ENCODE results near the gene ACSL5. TPM values are rescaled to one million over a fixed set of nuclear protein-coding genes. Genes with fewer than 3 reads are reported as not detected.

ACSL5 gene
- total and polyA plus RNA-seq, 10 of the 15 experiments (the other 5 are each of a cell fraction or from before 2014, with no cell fraction given) = 22.3 to 57.0 (median 46.4) TPM

- no TSS peak for BruUV-seq (replicated peaks)
- ChIA-PET RAD21 (ENCODE audit: unreplicated experiment) (interaction anchor here (1.7 kb wide), 1 partner anchor 13 kb away, joined by 5 read pairs; no protein-coding TSS in a partner anchor), SMC1A (ENCODE audit: uncharacterized antibody, unreplicated experiment) (no interaction called here), POLR2A (interaction anchor here (0.7 kb wide), 1 partner anchor 1481 kb away, joined by 4 read pairs; no protein-coding TSS in a partner anchor), CTCF (interaction anchor here (1.1 to 1.4 kb wide), 3 partner anchors 18 to 144 kb away, joined by 3 to 4 read pairs (median 3); no protein-coding TSS in a partner anchor)
- H3K4me2 ChIP-seq (ENCODE audit: control insufficient read depth, insufficient read depth) = no peak overlapping the region
- 18% methylated on average over 3 of the region's 3 CpGs for WGBS (ENCODE audit: insufficient coverage, insufficient replicate concordance, low lambda C conversion rate, missing lambda C conversion rate)
- H3K9me3 ChIP-seq (replicated peaks; ENCODE audit: control insufficient read depth, insufficient read depth, low read length) = no peaks in the 10 kb centered on the region
- in situ Hi-C loops (cut with MboI) = no loop called here
- intact Hi-C loops (cut with micrococcal nuclease; ENCODE audit: unreplicated experiment) = no loop called here
- H3K4me3 ChIP-seq = no peak overlapping the region
- no peaks in the 10 kb centered on the region for H4K20me1 ChIP-seq (ENCODE audit: control insufficient read depth, insufficient read depth)
- ATAC-seq (no peak), DNase-seq (ENCODE audit: low read depth, low spot score) (no peak), FAIRE-seq (no peak)
- TF ChIP-seq ZBTB40 (IDR thresholded peaks at IDR 0.05; ENCODE audit: borderline replicate concordance) (no peak), CBFB (IDR thresholded peaks at IDR 0.05; ENCODE audit: low read depth) (no peak), ATF7 (IDR thresholded peaks at IDR 0.05; ENCODE audit: low read depth) (no peak), ZNF217 (IDR thresholded peaks at IDR 0.05) (no peak)
- TF ChIP-seq, protein P1, sequence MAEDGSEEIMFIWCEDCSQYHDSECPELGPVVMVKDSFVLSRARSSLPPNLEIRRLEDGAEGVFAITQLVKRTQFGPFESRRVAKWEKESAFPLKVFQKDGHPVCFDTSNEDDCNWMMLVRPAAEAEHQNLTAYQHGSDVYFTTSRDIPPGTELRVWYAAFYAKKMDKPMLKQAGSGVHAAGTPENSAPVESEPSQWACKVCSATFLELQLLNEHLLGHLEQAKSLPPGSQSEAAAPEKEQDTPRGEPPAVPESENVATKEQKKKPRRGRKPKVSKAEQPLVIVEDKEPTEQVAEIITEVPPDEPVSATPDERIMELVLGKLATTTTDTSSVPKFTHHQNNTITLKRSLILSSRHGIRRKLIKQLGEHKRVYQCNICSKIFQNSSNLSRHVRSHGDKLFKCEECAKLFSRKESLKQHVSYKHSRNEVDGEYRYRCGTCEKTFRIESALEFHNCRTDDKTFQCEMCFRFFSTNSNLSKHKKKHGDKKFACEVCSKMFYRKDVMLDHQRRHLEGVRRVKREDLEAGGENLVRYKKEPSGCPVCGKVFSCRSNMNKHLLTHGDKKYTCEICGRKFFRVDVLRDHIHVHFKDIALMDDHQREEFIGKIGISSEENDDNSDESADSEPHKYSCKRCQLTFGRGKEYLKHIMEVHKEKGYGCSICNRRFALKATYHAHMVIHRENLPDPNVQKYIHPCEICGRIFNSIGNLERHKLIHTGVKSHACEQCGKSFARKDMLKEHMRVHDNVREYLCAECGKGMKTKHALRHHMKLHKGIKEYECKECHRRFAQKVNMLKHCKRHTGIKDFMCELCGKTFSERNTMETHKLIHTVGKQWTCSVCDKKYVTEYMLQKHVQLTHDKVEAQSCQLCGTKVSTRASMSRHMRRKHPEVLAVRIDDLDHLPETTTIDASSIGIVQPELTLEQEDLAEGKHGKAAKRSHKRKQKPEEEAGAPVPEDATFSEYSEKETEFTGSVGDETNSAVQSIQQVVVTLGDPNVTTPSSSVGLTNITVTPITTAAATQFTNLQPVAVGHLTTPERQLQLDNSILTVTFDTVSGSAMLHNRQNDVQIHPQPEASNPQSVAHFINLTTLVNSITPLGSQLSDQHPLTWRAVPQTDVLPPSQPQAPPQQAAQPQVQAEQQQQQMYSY (CRISPR knock-in tag; IDR thresholded peaks at IDR 0.05) = no peak
- TF ChIP-seq, protein P2, sequence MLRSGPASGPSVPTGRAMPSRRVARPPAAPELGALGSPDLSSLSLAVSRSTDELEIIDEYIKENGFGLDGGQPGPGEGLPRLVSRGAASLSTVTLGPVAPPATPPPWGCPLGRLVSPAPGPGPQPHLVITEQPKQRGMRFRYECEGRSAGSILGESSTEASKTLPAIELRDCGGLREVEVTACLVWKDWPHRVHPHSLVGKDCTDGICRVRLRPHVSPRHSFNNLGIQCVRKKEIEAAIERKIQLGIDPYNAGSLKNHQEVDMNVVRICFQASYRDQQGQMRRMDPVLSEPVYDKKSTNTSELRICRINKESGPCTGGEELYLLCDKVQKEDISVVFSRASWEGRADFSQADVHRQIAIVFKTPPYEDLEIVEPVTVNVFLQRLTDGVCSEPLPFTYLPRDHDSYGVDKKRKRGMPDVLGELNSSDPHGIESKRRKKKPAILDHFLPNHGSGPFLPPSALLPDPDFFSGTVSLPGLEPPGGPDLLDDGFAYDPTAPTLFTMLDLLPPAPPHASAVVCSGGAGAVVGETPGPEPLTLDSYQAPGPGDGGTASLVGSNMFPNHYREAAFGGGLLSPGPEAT (IDR thresholded peaks at IDR 0.05; ENCODE audit: low read depth) = no peak
- TF ChIP-seq, protein P3, sequence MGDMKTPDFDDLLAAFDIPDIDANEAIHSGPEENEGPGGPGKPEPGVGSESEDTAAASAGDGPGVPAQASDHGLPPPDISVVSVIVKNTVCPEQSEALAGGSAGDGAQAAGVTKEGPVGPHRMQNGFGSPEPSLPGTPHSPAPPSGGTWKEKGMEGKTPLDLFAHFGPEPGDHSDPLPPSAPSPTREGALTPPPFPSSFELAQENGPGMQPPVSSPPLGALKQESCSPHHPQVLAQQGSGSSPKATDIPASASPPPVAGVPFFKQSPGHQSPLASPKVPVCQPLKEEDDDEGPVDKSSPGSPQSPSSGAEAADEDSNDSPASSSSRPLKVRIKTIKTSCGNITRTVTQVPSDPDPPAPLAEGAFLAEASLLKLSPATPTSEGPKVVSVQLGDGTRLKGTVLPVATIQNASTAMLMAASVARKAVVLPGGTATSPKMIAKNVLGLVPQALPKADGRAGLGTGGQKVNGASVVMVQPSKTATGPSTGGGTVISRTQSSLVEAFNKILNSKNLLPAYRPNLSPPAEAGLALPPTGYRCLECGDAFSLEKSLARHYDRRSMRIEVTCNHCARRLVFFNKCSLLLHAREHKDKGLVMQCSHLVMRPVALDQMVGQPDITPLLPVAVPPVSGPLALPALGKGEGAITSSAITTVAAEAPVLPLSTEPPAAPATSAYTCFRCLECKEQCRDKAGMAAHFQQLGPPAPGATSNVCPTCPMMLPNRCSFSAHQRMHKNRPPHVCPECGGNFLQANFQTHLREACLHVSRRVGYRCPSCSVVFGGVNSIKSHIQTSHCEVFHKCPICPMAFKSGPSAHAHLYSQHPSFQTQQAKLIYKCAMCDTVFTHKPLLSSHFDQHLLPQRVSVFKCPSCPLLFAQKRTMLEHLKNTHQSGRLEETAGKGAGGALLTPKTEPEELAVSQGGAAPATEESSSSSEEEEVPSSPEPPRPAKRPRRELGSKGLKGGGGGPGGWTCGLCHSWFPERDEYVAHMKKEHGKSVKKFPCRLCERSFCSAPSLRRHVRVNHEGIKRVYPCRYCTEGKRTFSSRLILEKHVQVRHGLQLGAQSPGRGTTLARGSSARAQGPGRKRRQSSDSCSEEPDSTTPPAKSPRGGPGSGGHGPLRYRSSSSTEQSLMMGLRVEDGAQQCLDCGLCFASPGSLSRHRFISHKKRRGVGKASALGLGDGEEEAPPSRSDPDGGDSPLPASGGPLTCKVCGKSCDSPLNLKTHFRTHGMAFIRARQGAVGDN (IDR thresholded peaks at IDR 0.05) = no peak
- H3K4me1 ChIP-seq (ENCODE audit: control insufficient read depth, insufficient read depth, low read length) = no peaks in the 10 kb centered on the region
- H2AFZ ChIP-seq (ENCODE audit: control insufficient read depth, low read depth, low read length) = no peak overlapping the region
- H3K27me3 ChIP-seq (replicated peaks in 1 of 2; ENCODE audit: control insufficient read depth in 2 of 2, insufficient read depth in 2 of 2, low read length in 1 of 2) = no peaks in the 10 kb centered on the region
- H3K27ac ChIP-seq (ENCODE audit: control insufficient read depth, insufficient read depth) = no peak overlapping the region
- no peaks in the 10 kb centered on the region for H3K79me2 ChIP-seq (ENCODE audit: control insufficient read depth, insufficient read depth, low read length)
- no peak overlapping the region for H3K9ac ChIP-seq (ENCODE audit: control insufficient read depth, insufficient read depth, low read length)
- no peaks in the 10 kb centered on the region for H3K36me3 ChIP-seq (ENCODE audit: control insufficient read depth in 2 of 2, insufficient read depth in 2 of 2, low read length in 1 of 2)
Measured at GRCh38 chr10:112327678-112328077, 46.2 kb upstream of the ACSL5 start.

All from GM12878 (cell line).